HFF-Myc (cell line): Measurements from ENCODE around the gene EEPD1.
A peak's percentile ranks its signal among the peaks of the same experiment; 100 is the strongest.

Experiments
- DNase-seq: peaks from one replicate; pipeline ENCODE4 v3.0.0-alpha.2; 2011; ENCODE audit warnings: low read depth; ENCODE audit errors: extremely low read depth
- H3K4me3 ChIP-seq: replicated peaks from 2 replicates; pipeline ENCODE4 v1.5.1; 2011; ENCODE audit warnings: low read depth, mild to moderate bottlenecking, control low read depth, low read length
- CTCF ChIP-seq: IDR thresholded peaks from 2 replicates; pipeline ENCODE4 v1.5.1; 2012; ENCODE audit warnings: mild to moderate bottlenecking, low read depth, low read length, control low read depth; ENCODE audit errors: missing control alignments

EEPD1 gene

GRCh38 chr7:36190447-36191291, 37.6 kb downstream of the EEPD1 start:
- H3K4me3 ChIP-seq = no peak overlapping the region
- DNase-seq = no peak
- TF ChIP-seq CTCF = no peak

- no peak for DNase-seq
- H3K4me3 ChIP-seq = peak overlapping the region; percentile 12; the same call in 1 of the 2 replicates
- no peak for TF ChIP-seq CTCF
Observed at GRCh38 chr7:36191292-36191920, 38.4 kb downstream of the EEPD1 start.

GRCh38 chr7:36192053-36192824, 39.2 kb downstream of the EEPD1 start:
- TF ChIP-seq CTCF = no peak
- H3K4me3 ChIP-seq = peak overlapping the region; percentile 12; the same call in 1 of the 2 replicates
- DNase-seq = peak; percentile 85

GRCh38 chr7:36192877-36193276, 39.8 kb downstream of the EEPD1 start:
- no peak for DNase-seq
- H3K4me3 ChIP-seq = no peak overlapping the region
- no peak for TF ChIP-seq CTCF

GRCh38 chr7:36198854-36199266, 45.8 kb downstream of the EEPD1 start:
- no peak for TF ChIP-seq CTCF
- no peak overlapping the region for H3K4me3 ChIP-seq
- no peak for DNase-seq

- no peak overlapping the region for H3K4me3 ChIP-seq
- no peak for DNase-seq
- TF ChIP-seq CTCF = no peak
Observed at GRCh38 chr7:36199329-36199728, 46.3 kb downstream of the EEPD1 start.
